Cardiac muscle cell (in vitro differentiated cells and primary cell): ENCODE data around the gene ZNF23. TPM values are rescaled to one million over a fixed set of nuclear protein-coding genes. Genes with fewer than 3 reads are reported as not detected.
A peak's percentile ranks its signal among the peaks of the same experiment; 100 is the strongest.

Source experiments
- DNase-seq, 2 donors: peaks; one replicate each; pipeline versions ENCODE4 v3.0.0 to v3.0.0-alpha.2; 2010 to 2017; ENCODE audit warnings: low read depth in 1 of 2, low spot score in 1 of 2
- H3K27ac ChIP-seq: fragments of 200-600 bp; sonication (generic); 2 replicates; pipeline ENCODE4 v1.5.1; 2016
- H3K27me3 ChIP-seq: fragments of 200-600 bp; sonication (generic); 2 replicates; pipeline ENCODE4 v1.6.0; 2016; ENCODE audit warnings: control low read depth
- H3K36me3 ChIP-seq: fragments of 200-600 bp; sonication (generic); 2 replicates; pipeline ENCODE4 v1.5.1; 2016; ENCODE audit warnings: control low read depth
- H3K4me1 ChIP-seq: fragments of 200-600 bp; sonication (generic); 2 replicates; pipeline ENCODE4 v1.8.1; 2017; ENCODE audit warnings: low read depth, mild to moderate bottlenecking, mixed run types
- H3K4me3 ChIP-seq: fragments of 200-600 bp; sonication (generic); 2 replicates; pipeline ENCODE4 v1.5.1; 2016; ENCODE audit warnings: mild to moderate bottlenecking
- H3K9me3 ChIP-seq: fragments of 200-600 bp; sonication (generic); 2 replicates; pipeline ENCODE4 v1.5.1; 2017; ENCODE audit warnings: low read depth, mild to moderate bottlenecking, control low read depth
- CTCF ChIP-seq: IDR thresholded peaks from 2 replicates; pipeline ENCODE4 v1.5.1; 2012; ENCODE audit warnings: low read depth, mild to moderate bottlenecking, low read length
- polyA plus RNA-seq: library from polyadenylated mRNA; unstranded; fragments of >200 nt; fragmentation: Nextera tagmentation; extraction: Ambion mirVana; gene quantifications from 2 replicates; pipeline ENCODE4 v1.2.1, GENCODE V29; 2016
- total RNA-seq: library from RNA; depleted of rRNA; stranded (reverse); fragments of >200 nt; gene quantifications from 2 replicates; pipeline ENCODE4 v1.2.3, GENCODE V29; 2016

ZNF23 gene
- total and polyA plus RNA-seq, 2 experiments from 2014 or later: 8.0 to 8.5 TPM

GRCh38 chr16:71479420-71479819, 17.4 kb upstream of the ZNF23 start:
- H3K27ac ChIP-seq: no peak overlapping the region
- TF ChIP-seq CTCF: peak; percentile 73
- H3K9me3 ChIP-seq: no peaks in the 10 kb centered on the region
- no peaks in the 10 kb centered on the region for H3K27me3 ChIP-seq
- H3K4me1 ChIP-seq: no peaks in the 10 kb centered on the region
- H3K36me3 ChIP-seq: peaks cover 9% of the 10 kb centered on the region
- H3K4me3 ChIP-seq: no peak overlapping the region
- peak; percentile 32 to 66 for DNase-seq

GRCh38 chr16:71476457-71477124, 14.5 kb upstream of the ZNF23 start:
- Histone ChIP-seq H3K36me3 (peaks cover 9% of the 10 kb centered on the region), H3K4me1 (no peaks in the 10 kb centered on the region), H3K27me3 (no peaks in the 10 kb centered on the region), H3K9me3 (no peaks in the 10 kb centered on the region), H3K4me3 (no peak overlapping the region), H3K27ac (no peak overlapping the region)
- TF ChIP-seq CTCF: no peak
- DNase-seq: no peak

GRCh38 chr16:71474864-71475263, 12.8 kb upstream of the ZNF23 start:
- no peaks in the 10 kb centered on the region for H3K4me1 ChIP-seq
- no peaks in the 10 kb centered on the region for H3K27me3 ChIP-seq
- no peaks in the 10 kb centered on the region for H3K9me3 ChIP-seq
- DNase-seq: peak in 1 of 2 donors; percentile 47
- H3K36me3 ChIP-seq: peaks cover 9% of the 10 kb centered on the region
- no peak for TF ChIP-seq CTCF
- H3K4me3 ChIP-seq: no peak overlapping the region
- no peak overlapping the region for H3K27ac ChIP-seq

GRCh38 chr16:71473891-71474290, 11.8 kb upstream of the ZNF23 start:
- H3K27me3 ChIP-seq: no peaks in the 10 kb centered on the region
- H3K4me1 ChIP-seq: no peaks in the 10 kb centered on the region

GRCh38 chr16:71472931-71473330, 10.9 kb upstream of the ZNF23 start:
- Histone ChIP-seq H3K4me1 (no peaks in the 10 kb centered on the region), H3K36me3 (peaks cover 9% of the 10 kb centered on the region), H3K4me3 (no peak overlapping the region), H3K9me3 (no peaks in the 10 kb centered on the region), H3K27me3 (no peaks in the 10 kb centered on the region), H3K27ac (no peak overlapping the region)
- DNase-seq: no peak
- no peak for TF ChIP-seq CTCF

More at GRCh38 chr16:71473891-71474290, 11.8 kb upstream of the ZNF23 start:
- Histone ChIP-seq H3K9me3 (no peaks in the 10 kb centered on the region), H3K4me3 (no peak overlapping the region), H3K36me3 (peaks cover 9% of the 10 kb centered on the region), H3K27ac (no peak overlapping the region)
- no peak for DNase-seq
- TF ChIP-seq CTCF: no peak
